SK-N-SH (cell line): Measurements from ENCODE around the gene SLC25A24. TPM values are rescaled to one million over a fixed set of nuclear protein-coding genes. Genes with fewer than 3 reads are reported as not detected.

Experiments used
- CTCF ChIA-PET: fragments of 300-600, 350-600 bp; formaldehyde crosslinking; extraction: SDS; loops from one replicate; lab custom pipeline; 2021; lab: Yijun Ruan, JAX
- POLR2A ChIA-PET: fragments of 350-600 bp; sonication (Branson Sonifier 250); formaldehyde crosslinking; extraction: SDS; loops from one replicate; lab custom pipeline; 2020; ENCODE audit warnings: antibody characterized with exemption, inconsistent platforms; lab: Yijun Ruan, JAX
- DNase-seq: peaks from one replicate; pipeline ENCODE4 v3.0.0; 2012
- H2AFZ ChIP-seq: fragments of 200-600 bp; sonication (generic); 2 replicates; pipeline ENCODE4 v1.8.1; 2016; ENCODE audit warnings: antibody characterized with exemption, mild to moderate bottlenecking, low read depth
- H3F3A ChIP-seq: fragments of 200-600 bp; sonication (generic); replicated peaks from 2 replicates; pipeline ENCODE3; 2016; ENCODE audit warnings: antibody characterized with exemption, mild to moderate bottlenecking; ENCODE audit not compliant: insufficient read depth
- H3K27ac ChIP-seq, 2 experiments: fragments of 200-500 bp in 1 of 2; fragments of 200-600 bp in 1 of 2; sonication (Bioruptor generic) in 1 of 2; sonication (generic), shearing (Covaris generic) in 1 of 2; 2 replicates each; pipeline versions ENCODE4 v1.5.1 to v1.6.1; 2014 to 2016; ENCODE audit warnings: low read depth in 2 of 2, inconsistent platforms in 1 of 2, low read length in 1 of 2, mild to moderate bottlenecking in 1 of 2, mixed read lengths in 1 of 2
- H3K27me3 ChIP-seq: fragments of 200-600 bp; sonication (generic), shearing (Covaris generic); 2 replicates; pipeline ENCODE4 v1.6.1; 2016; ENCODE audit warnings: mixed run types; ENCODE audit not compliant: insufficient read depth
- H3K36me3 ChIP-seq, 2 experiments: fragments of 200-500 bp in 1 of 2; fragments of 200-600 bp in 1 of 2; sonication (Bioruptor generic) in 1 of 2; sonication (generic) in 1 of 2; replicated peaks in 1 of 2; 2 replicates each; pipeline versions ENCODE3 to v1.5.1; 2014 to 2016; ENCODE audit warnings: low read length in 1 of 2, mild to moderate bottlenecking in 1 of 2; ENCODE audit not compliant: insufficient read depth in 2 of 2, control insufficient read depth in 1 of 2
- H3K4me1 ChIP-seq, 2 experiments: fragments of 200-500 bp in 1 of 2; fragments of 200-600 bp in 1 of 2; sonication (Bioruptor generic) in 1 of 2; sonication (generic), shearing (Covaris generic) in 1 of 2; 2 replicates each; pipeline versions ENCODE4 v1.5.1 to v1.6.1; 2014 to 2016; ENCODE audit warnings: low read depth in 1 of 2, low read length in 1 of 2, mixed run types in 1 of 2; ENCODE audit not compliant: insufficient read depth in 2 of 2, control insufficient read depth in 1 of 2
- H3K4me2 ChIP-seq: fragments of 200-600 bp; sonication (generic), shearing (Covaris generic); 2 replicates; pipeline ENCODE4 v1.6.1; 2017; ENCODE audit warnings: mixed run types
- H3K4me3 ChIP-seq, 2 experiments: fragments of 200-500 bp in 1 of 2; fragments of 200-600 bp in 1 of 2; sonication (Bioruptor generic) in 1 of 2; sonication (generic), shearing (Covaris generic) in 1 of 2; 2 replicates each; pipeline versions ENCODE4 v1.5.1 to v1.8.1; 2014 to 2016; ENCODE audit warnings: low read depth in 2 of 2, inconsistent platforms in 1 of 2, low read length in 1 of 2, mild to moderate bottlenecking in 1 of 2, mixed read lengths in 1 of 2, moderate library complexity in 1 of 2
- H3K79me2 ChIP-seq: fragments of 200-600 bp; sonication (generic); 2 replicates; pipeline ENCODE4 v1.8.1; 2017; ENCODE audit warnings: mild to moderate bottlenecking; ENCODE audit not compliant: insufficient read depth
- H3K9ac ChIP-seq: fragments of 200-600 bp; sonication (generic); 2 replicates; pipeline ENCODE4 v1.6.1; 2017; ENCODE audit warnings: mixed run types
- H3K9me2 ChIP-seq: fragments of 200-600 bp; sonication (generic); 2 replicates; pipeline ENCODE4 v1.6.1; 2017; ENCODE audit warnings: mixed run types
- H3K9me3 ChIP-seq: fragments of 200-600 bp; sonication (generic); 2 replicates; pipeline ENCODE4 v1.6.1; 2017; ENCODE audit warnings: mixed run types, mild to moderate bottlenecking, moderate library complexity
- H4K20me1 ChIP-seq: fragments of 200-600 bp; sonication (generic); 2 replicates; pipeline ENCODE4 v1.6.1; 2017; ENCODE audit warnings: mild to moderate bottlenecking, mixed run types; ENCODE audit not compliant: insufficient read depth
- FOXM1 ChIP-seq: IDR thresholded peaks from 2 replicates; pipeline ENCODE4 v1.4.0; 2012; ENCODE audit warnings: low read depth, mild to moderate bottlenecking
- GABPA ChIP-seq: IDR thresholded peaks from 2 replicates; pipeline ENCODE4 v1.4.0; 2012; ENCODE audit warnings: low read depth, mild to moderate bottlenecking
- MEF2A ChIP-seq: IDR thresholded peaks from 2 replicates; pipeline ENCODE4 v1.4.0; 2012; ENCODE audit warnings: low read depth, borderline replicate concordance
- RCOR1 ChIP-seq: fragments of 150-350 bp; IDR thresholded peaks from 2 replicates; pipeline ENCODE4 v1.6.1; 2017; ENCODE audit warnings: antibody characterized with exemption, low read length
- RFX5 ChIP-seq: IDR thresholded peaks from 2 replicates; pipeline ENCODE4 v1.6.1; 2012; ENCODE audit warnings: mild to moderate bottlenecking, improper control_type of control experiment, low read length
- RXRA ChIP-seq: IDR thresholded peaks from 2 replicates; pipeline ENCODE4 v1.4.0; 2012; ENCODE audit warnings: low read depth, mild to moderate bottlenecking, borderline replicate concordance
- YY1 ChIP-seq: IDR thresholded peaks from 2 replicates; pipeline ENCODE4 v1.4.0; 2012; ENCODE audit warnings: low read depth, mild to moderate bottlenecking
- WGBS: methylation state at CpG from one replicate; pipeline ENCODE4 v1.1.6; 2017; ENCODE audit warnings: low lambda C conversion rate; 5-methylcytosine and 5-hydroxymethylcytosine counted together
- polyA plus RNA-seq, 3 experiments: library from polyadenylated mRNA; depleted of rRNA; stranded (reverse); fragments of >200 nt; gene quantifications; 2 replicates each; pipeline ENCODE4 v1.2.3, GENCODE V29; 2012
- TF ChIP-seq, protein P1 (sequence below): fragments of 200-600 bp; sonication (generic); IDR thresholded peaks from 2 replicates; pipeline ENCODE4 v1.6.1; 2017; ENCODE audit warnings: antibody characterized with exemption, mild to moderate bottlenecking, moderate library complexity
- TF ChIP-seq, protein P2 (sequence below): IDR thresholded peaks from 2 replicates; pipeline ENCODE4 v1.6.1; 2012; ENCODE audit warnings: mild to moderate bottlenecking, low read depth, low read length, moderate library complexity
- TF ChIP-seq, protein P3 (sequence below): IDR thresholded peaks from 2 replicates; pipeline ENCODE4 v1.4.0; 2012; ENCODE audit warnings: low read depth

The SLC25A24 gene
- polyA plus RNA-seq, 1 of the 3 experiments (the other 2 are of a cell fraction): 11.3 TPM

DNA sequence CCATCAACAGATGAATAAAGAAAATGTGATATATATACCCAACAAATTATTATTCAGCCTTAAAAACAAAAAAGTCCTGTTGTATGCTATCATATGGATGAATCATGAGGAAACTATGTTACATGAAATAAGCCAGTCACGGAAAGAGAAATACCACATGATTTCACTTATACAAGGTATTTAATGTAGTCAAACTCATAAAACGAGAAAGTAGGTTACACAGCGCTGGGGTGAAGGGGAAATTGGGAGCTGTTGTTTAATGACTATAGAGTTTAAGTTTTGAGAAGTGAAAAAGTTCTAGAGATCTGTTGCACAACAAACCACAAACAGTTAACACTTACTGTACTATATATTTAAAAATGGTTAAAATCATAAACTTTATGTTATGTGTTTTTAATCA, 58.5 kb downstream of the SLC25A24 start:
- Histone ChIP-seq H4K20me1 (no peaks in the 10 kb centered on the region), H3K4me2 (no peak overlapping the region), H3K9me3 (no peaks in the 10 kb centered on the region), H3K27me3 (no peaks in the 10 kb centered on the region), H3K36me3 (peaks cover 45 to 55% of the 10 kb centered on the region in 2 experiments), H3K27ac (no peak overlapping the region), H3K9me2 (no peaks in the 10 kb centered on the region), H3K4me1 (no peaks in the 10 kb centered on the region), H3K4me3 (no peak overlapping the region), H3F3A (peaks cover 13% of the 10 kb centered on the region), H2AFZ (no peak overlapping the region), H3K79me2 (no peaks in the 10 kb centered on the region), H3K9ac (no peak overlapping the region)
- 87% methylated on average over 3 of the region's 3 CpGs for WGBS
- CTCF ChIA-PET: interaction anchor here (1.1 to 2.6 kb wide), 4 partner anchors 15 to 361 kb away, joined by 3 to 13 read pairs (median 4); no protein-coding TSS in a partner anchor
- POLR2A ChIA-PET: no interaction called here
- TF ChIP-seq YY1 (no peak), MEF2A (no peak), RCOR1 (no peak), FOXM1 (no peak), GABPA (no peak), RFX5 (no peak)
- TF ChIP-seq, protein P1, sequence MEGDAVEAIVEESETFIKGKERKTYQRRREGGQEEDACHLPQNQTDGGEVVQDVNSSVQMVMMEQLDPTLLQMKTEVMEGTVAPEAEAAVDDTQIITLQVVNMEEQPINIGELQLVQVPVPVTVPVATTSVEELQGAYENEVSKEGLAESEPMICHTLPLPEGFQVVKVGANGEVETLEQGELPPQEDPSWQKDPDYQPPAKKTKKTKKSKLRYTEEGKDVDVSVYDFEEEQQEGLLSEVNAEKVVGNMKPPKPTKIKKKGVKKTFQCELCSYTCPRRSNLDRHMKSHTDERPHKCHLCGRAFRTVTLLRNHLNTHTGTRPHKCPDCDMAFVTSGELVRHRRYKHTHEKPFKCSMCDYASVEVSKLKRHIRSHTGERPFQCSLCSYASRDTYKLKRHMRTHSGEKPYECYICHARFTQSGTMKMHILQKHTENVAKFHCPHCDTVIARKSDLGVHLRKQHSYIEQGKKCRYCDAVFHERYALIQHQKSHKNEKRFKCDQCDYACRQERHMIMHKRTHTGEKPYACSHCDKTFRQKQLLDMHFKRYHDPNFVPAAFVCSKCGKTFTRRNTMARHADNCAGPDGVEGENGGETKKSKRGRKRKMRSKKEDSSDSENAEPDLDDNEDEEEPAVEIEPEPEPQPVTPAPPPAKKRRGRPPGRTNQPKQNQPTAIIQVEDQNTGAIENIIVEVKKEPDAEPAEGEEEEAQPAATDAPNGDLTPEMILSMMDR: no peak
- TF ChIP-seq, protein P2, sequence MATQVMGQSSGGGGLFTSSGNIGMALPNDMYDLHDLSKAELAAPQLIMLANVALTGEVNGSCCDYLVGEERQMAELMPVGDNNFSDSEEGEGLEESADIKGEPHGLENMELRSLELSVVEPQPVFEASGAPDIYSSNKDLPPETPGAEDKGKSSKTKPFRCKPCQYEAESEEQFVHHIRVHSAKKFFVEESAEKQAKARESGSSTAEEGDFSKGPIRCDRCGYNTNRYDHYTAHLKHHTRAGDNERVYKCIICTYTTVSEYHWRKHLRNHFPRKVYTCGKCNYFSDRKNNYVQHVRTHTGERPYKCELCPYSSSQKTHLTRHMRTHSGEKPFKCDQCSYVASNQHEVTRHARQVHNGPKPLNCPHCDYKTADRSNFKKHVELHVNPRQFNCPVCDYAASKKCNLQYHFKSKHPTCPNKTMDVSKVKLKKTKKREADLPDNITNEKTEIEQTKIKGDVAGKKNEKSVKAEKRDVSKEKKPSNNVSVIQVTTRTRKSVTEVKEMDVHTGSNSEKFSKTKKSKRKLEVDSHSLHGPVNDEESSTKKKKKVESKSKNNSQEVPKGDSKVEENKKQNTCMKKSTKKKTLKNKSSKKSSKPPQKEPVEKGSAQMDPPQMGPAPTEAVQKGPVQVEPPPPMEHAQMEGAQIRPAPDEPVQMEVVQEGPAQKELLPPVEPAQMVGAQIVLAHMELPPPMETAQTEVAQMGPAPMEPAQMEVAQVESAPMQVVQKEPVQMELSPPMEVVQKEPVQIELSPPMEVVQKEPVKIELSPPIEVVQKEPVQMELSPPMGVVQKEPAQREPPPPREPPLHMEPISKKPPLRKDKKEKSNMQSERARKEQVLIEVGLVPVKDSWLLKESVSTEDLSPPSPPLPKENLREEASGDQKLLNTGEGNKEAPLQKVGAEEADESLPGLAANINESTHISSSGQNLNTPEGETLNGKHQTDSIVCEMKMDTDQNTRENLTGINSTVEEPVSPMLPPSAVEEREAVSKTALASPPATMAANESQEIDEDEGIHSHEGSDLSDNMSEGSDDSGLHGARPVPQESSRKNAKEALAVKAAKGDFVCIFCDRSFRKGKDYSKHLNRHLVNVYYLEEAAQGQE: no peak
- TF ChIP-seq, protein P3, sequence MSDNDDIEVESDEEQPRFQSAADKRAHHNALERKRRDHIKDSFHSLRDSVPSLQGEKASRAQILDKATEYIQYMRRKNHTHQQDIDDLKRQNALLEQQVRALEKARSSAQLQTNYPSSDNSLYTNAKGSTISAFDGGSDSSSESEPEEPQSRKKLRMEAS: no peak
- no peak for DNase-seq

DNA sequence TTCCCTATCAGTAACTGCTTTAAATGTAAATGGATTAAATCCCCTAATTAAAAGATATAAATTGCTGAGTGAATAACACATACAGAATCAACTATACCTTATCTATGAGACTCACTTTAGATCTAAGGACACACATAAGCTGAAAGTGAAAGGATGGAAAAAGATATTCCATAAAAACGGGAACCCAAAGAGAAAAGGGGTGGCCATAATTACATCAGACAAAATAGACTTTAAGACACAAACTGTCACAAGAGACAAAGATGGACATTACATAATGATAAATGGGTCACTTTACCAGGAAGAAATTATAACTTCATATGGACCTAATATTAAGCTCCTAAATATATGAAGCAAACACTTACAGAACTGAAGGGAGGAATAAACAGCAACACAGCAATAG, 59.2 kb downstream of the SLC25A24 start:
- no peaks in the 10 kb centered on the region for H3K9me2 ChIP-seq
- 89% methylated on average over 1 of the region's 1 CpG for WGBS
- no peaks in the 10 kb centered on the region for H3K27me3 ChIP-seq
- no peak overlapping the region for H3K9ac ChIP-seq
- TF ChIP-seq RXRA: no peak
- TF ChIP-seq, all 33 proteins: peak for 0
- H3K4me2 ChIP-seq: no peak overlapping the region
- no peak overlapping the region for H3K4me3 ChIP-seq
- peaks cover 12% of the 10 kb centered on the region for H3F3A ChIP-seq
- H3K36me3 ChIP-seq: peaks cover 52 to 53% of the 10 kb centered on the region in 2 experiments
- H3K79me2 ChIP-seq: no peaks in the 10 kb centered on the region
- H3K9me3 ChIP-seq: no peaks in the 10 kb centered on the region
- ChIA-PET CTCF (interaction anchor here (1.1 to 2.6 kb wide), 4 partner anchors 15 to 360 kb away, joined by 3 to 13 read pairs (median 4); no protein-coding TSS in a partner anchor), POLR2A (no interaction called here)
- H3K4me1 ChIP-seq: no peaks in the 10 kb centered on the region
- no peak for DNase-seq
- H3K27ac ChIP-seq: no peak overlapping the region
- no peak overlapping the region for H2AFZ ChIP-seq
- H4K20me1 ChIP-seq: no peaks in the 10 kb centered on the region
